Measurements from ENCODE around the gene MACO1.

MACO1 gene

GRCh38 chr1:25525361-25525688 lies 94.6 kb downstream of the MACO1 start:
- DNase-seq: no peak

DNA sequence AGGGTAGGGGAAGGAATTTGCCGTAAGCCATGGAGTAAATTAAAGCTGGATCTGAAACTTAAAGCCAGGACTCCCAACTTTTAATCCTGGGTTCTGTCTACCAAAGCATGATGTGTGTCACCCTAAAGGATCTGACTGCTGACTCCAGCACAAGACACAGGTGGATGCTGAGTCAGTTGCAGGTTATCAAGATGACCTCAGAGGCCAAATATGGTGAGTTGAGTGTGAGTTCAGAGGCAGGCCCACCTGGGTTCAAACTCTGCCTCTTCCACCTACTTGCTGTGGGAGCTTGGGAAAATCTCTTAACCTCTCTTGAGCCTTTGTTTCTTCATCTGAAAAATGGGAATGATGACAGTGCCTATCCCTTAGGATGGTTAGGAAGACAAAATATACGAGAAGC lies 96.1 kb downstream of the MACO1 start:
- DNase-seq: no peak

DNA sequence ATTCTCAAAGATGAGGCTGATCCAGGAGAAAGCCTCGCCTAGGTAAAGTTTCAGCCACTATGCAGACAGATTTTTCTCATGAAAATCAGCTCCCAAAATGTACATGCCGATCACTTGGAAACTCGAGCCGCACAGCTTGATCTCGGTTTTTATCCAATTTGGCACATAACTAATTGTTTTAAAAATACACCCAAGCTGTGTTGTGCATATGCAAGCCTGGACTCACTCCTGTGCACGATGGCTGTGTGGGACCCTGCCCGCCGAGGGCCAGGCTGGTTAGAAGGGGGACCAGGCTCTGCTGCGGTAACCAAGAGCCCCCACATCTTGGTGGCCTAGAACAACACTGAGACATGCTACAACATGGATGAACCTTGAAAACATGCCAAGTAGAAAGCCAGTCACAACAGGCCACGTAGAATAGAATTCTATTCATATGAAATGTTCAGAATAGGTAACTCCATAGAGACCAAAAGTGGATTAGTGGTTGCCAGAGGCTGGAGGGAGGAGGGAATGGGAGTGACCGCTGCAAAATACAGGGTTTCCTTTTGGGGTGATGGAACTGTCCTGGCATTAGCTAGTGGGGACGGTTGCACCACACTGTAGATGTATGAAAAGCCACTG lies 96.6 kb downstream of the MACO1 start:
- DNase-seq: no peak

- DNase-seq: no peak
Observed at GRCh38 chr1:25527946-25528595, 97.4 kb downstream of the MACO1 start.

DNA sequence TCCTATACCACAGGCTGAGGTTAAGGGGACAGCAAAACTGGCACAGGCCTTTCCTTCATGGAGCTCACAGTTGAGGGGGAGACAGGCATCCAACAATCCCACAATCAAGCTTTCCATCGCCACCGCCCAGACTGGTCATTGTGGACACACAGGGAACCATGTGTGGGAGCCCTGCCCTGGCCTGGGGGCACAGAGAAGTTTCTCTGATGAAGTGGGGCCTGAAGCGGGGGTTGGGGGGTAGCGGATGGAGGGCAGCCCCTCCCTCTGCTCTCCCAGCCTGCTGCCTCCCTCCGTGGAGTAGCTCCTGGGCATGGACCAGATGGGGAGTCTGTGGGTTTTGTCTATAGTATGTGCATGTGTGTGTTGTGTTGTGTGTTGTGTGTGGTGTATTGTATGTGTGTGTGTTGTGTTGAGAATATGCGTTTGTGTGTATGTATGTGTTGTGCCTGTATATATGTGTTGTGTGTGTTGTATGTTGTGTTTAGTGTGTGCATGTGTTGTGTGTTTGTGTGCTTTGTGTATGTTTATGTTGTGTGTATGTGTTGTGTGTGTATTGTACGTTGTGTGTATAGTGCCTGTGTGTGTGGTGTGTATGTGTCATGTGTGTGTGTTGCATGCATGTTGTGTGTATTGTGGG lies 98.3 kb downstream of the MACO1 start:
- no peak for DNase-seq

DNA sequence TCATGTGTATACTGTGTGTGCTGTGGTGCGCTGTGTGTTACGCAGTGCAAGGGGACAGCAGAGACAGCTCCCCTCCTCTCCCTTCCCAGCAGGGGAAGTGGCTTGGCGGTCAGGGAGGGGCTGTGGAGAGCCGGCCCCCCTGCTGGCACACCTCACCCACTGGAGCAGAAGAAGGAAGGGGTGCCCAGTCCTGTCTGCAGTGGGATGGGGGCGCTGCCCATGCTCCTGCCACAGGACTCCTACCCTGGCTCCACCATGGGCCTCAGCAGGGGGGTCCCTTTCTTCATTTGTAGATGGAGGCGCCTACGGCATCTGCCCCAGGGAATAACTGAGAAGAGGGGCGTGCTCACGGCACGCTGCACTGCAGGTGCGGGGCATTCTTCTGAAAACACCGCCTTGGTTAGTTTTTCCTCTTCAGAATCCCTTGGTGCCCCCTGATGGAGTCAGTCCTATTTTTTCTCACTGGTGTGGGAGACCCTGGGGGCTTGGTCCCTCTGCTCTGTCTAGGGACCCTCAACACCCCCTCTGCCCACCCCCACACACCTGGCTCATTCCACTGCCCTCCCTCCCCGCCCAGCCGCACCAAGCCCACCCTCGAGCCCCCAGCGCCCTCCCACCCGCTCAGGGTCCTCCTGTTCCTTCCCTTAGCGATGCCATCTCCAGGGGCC lies 99.0 kb downstream of the MACO1 start:
- DNase-seq: no peak

GRCh38 chr1:25530186-25531081 lies 99.7 kb downstream of the MACO1 start:
- DNase-seq: no peak

GRCh38 chr1:25531082-25531461 lies 100.4 kb downstream of the MACO1 start:
- DNase-seq: no peak

- DNase-seq: no peak
Observed at GRCh38 chr1:25532970-25533369, 102.3 kb downstream of the MACO1 start.

- DNase-seq: no peak
Observed at GRCh38 chr1:25533775-25534409, 103.2 kb downstream of the MACO1 start.

DNA sequence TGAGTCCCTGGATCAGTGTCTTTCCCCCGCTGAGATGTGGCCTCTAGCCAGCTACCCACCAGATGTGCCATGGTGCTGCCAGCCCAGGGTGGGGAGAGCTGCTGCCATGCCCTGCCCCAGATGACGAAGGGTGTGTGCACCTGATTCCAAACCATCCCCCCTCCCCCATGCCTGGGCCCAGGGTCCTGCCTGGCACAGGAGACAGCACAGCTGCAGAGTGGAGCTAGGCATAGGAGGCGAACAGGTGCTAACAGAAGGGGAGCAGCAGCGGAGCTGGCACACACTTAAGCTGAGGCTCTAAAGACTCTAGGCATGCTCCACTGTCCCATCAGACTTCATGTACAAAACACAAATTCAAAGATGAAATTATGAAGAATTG lies 103.7 kb downstream of the MACO1 start:
- no peak for DNase-seq

- DNase-seq: no peak
Observed at GRCh38 chr1:25536124-25536523, 105.4 kb downstream of the MACO1 start.

DNA sequence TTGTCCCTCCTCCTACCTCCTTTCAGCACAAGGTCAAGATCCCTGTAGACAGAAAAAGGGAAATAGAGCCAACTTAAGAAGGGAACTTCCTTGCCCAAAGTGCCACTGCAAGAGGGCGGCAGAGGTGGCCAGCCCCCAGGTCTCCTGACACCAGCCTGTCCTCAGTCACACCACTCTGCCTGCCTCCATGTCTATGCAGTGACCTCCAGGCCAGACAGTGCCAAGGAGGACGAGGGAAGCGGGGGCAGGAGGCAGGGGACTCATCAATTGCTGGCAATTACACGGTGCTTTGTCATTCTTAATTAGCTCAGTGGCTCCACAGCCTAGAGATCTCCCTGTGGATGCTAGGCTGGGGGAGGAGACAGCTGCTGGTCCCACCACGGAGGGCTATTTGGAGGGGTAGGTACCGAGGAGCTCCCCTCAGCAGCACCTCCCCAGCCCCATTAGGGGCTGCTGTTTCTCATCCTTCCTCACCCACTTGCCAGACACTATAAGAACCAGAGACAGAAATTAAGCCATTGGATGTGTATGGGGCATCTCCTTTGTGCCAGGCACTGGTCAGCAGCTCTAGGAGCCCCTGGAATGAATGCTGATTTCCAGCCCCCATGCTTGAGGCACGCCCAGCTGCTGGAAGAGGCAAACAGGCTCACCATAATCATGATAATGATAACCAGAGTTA lies 106.6 kb downstream of the MACO1 start:
- no peak for DNase-seq

- DNase-seq: no peak
Observed at GRCh38 chr1:25538191-25538767, 107.6 kb downstream of the MACO1 start.

GRCh38 chr1:25540750-25541342 lies 110.1 kb downstream of the MACO1 start:
- DNase-seq: no peak

DNA sequence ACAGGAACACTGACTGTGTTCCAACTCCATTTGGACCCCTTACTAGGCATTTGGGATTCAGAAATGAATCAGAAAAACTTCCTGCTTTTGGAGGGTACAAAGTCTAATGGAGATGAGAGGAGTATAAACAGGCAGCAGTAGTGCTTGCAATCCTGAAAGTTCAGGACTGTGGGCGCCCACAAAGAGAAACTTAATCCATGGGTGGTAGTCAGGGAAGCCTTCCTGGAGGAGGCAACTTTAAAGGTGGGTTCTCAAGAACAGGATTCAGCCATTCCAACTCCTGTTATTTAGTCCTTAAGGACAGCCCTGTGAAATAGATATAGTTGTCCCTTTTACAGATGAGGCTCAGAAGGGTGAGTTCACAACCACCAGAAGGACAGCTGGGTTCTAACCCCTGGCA lies 110.7 kb downstream of the MACO1 start:
- DNase-seq: no peak

- no peak for DNase-seq
Observed at GRCh38 chr1:25541889-25542658, 111.4 kb downstream of the MACO1 start.

DNA sequence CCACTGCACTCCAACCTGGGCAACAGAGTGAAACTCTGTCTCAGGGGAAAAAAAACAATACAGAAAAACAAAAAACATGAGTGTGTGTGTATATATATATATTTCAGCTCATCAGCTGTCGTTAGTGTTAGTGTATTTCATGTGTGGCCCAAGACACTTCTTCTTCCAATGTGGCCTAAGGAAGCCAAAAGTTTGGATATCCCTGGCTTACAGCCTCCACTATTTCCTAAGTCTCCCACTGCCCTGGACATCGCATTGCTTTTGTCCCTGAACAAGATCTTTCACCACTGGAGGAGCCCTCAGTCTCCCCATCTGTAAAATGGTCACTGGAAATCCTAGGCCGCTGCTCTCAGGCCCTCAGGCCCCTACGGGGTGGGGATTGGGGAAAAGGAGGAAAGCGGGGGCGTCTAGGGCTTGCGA lies 112.3 kb downstream of the MACO1 start:
- no peak for DNase-seq

DNA sequence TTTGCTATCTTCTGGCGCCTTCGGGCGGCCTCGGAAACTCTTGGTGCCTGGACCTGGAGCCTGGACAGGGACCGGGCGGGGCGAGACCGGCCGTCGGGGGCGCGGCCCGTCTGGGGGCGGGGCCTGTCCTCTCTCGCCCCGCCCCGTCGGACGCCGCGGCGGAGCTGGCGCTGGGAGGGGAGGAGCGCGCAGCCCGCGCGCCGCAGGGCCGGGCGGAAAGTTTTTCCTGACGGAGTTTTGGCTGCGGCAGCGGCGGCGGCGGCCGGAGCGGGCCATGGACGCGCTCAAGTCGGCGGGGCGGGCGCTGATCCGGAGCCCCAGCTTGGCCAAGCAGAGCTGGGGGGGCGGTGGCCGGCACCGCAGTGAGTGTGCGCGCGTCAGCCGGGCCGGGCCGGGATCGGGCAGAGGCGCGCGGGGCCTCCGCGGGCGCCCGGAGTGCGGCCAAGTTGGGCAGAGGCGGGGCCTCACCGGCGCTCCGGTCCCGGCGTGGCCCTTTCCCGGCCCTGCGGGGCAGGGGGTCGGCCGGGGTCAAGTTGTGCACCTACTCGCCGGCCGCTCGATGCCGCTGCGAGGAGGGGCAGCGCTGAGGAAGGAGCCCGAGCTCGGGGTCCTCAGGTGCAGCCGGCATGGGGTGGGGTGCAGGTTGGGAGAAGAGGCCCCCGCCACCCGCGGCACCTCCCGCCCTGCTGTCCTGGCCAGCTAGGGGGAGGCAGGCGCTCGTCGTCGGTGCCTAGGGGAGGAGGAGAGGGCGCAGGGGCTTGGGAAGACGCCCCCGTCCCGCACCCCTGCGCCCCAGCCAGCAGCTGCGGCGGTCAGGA lies 112.9 kb downstream of the MACO1 start, which contains the start of gene LDLRAP1:
LDLRAP1 (plus strand) TSS at position 182 of the 818 bp plus-strand sequence; CDS start at position 275, 93 bp downstream.
- peak; percentile 48 for DNase-seq
